GM12801 (cell line): ENCODE data around the gene RBM47.

ENCODE experiments used
- CTCF ChIP-seq: IDR thresholded peaks from one replicate; pipeline ENCODE4 v1.5.1; 2011; ENCODE audit warnings: control low read depth; ENCODE audit not compliant: insufficient read length; ENCODE audit errors: extremely low read depth

RBM47 gene

GRCh38 chr4:40586034-40586433 is 43.6 kb downstream of the RBM47 start:
- TF ChIP-seq CTCF: no peak

- no peak for TF ChIP-seq CTCF
Observed at GRCh38 chr4:40585201-40585799, 44.4 kb downstream of the RBM47 start.

- no peak for TF ChIP-seq CTCF
Observed at GRCh38 chr4:40584517-40585141, 45.0 kb downstream of the RBM47 start.

- no peak for TF ChIP-seq CTCF
Observed at GRCh38 chr4:40583850-40584439, 45.7 kb downstream of the RBM47 start.

GRCh38 chr4:40582413-40582812 is 47.3 kb downstream of the RBM47 start:
- TF ChIP-seq CTCF: no peak

- no peak for TF ChIP-seq CTCF
Observed at GRCh38 chr4:40581254-40582140, 48.2 kb downstream of the RBM47 start.

- no peak for TF ChIP-seq CTCF
Observed at GRCh38 chr4:40579983-40580382, 49.7 kb downstream of the RBM47 start.
